ENCODE results near the gene MBNL2.

- no peak for TF ChIP-seq TARDBP (IDR thresholded peaks at IDR 0.05; ENCODE audit: borderline replicate concordance)
- no peak for TF ChIP-seq ATF7 (IDR thresholded peaks at IDR 0.05; ENCODE audit: low read depth)
- TF ChIP-seq, protein P1, sequence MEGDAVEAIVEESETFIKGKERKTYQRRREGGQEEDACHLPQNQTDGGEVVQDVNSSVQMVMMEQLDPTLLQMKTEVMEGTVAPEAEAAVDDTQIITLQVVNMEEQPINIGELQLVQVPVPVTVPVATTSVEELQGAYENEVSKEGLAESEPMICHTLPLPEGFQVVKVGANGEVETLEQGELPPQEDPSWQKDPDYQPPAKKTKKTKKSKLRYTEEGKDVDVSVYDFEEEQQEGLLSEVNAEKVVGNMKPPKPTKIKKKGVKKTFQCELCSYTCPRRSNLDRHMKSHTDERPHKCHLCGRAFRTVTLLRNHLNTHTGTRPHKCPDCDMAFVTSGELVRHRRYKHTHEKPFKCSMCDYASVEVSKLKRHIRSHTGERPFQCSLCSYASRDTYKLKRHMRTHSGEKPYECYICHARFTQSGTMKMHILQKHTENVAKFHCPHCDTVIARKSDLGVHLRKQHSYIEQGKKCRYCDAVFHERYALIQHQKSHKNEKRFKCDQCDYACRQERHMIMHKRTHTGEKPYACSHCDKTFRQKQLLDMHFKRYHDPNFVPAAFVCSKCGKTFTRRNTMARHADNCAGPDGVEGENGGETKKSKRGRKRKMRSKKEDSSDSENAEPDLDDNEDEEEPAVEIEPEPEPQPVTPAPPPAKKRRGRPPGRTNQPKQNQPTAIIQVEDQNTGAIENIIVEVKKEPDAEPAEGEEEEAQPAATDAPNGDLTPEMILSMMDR (IDR thresholded peaks at IDR 0.05 in 2 of 3, conservative IDR thresholded peaks at IDR 0.05 in 1 of 3; ENCODE audit: control insufficient read depth in 2 of 3, extremely low read depth in 1 of 3, insufficient read depth in 1 of 3, low read depth in 3 of 3, low read length in 3 of 3): no peak
- no peak for TF ChIP-seq POLR2A (IDR thresholded peaks at IDR 0.05; ENCODE audit: low read depth, low read length)
- no peak for TF ChIP-seq ZBTB33 (IDR thresholded peaks at IDR 0.05)
- no peak for TF ChIP-seq HDGF (IDR thresholded peaks at IDR 0.05)
- no peak for TF ChIP-seq SIN3A (IDR thresholded peaks at IDR 0.05; ENCODE audit: low read depth, low read length)
- no peak for TF ChIP-seq CHD1 (IDR thresholded peaks at IDR 0.05; ENCODE audit: low read depth, low read length)
- TF ChIP-seq SP1 (IDR thresholded peaks at IDR 0.05; ENCODE audit: low read depth, low read length): no peak
These were observed 37.9 kb downstream of the MBNL2 start for GRCh38 chr13:97259798-97260714.

All from GM12878 (cell line).